H9 (cell line): ENCODE measurements around the gene APOBEC3H. TPM values are rescaled to one million over a fixed set of nuclear protein-coding genes. Genes with fewer than 3 reads are reported as not detected.
"Not testable (repeated sequence)": the region's sequence is repeated elsewhere in the genome, so short reads cannot be mapped to it uniquely, and the experiment has no call there.

Experiments used
- DNase-seq: peaks from one replicate; pipeline ENCODE4 v3.0.0-alpha.2; 2017
- H2AFZ ChIP-seq: one replicate; pipeline ENCODE4 v1.6.1; 2013; ENCODE audit warnings: mild to moderate bottlenecking, low read length, control low read depth, moderate library complexity
- H2AK5ac ChIP-seq: 2 replicates; pipeline ENCODE4 v1.6.1; 2013; ENCODE audit warnings: low read length, control low read depth, mixed read lengths; ENCODE audit not compliant: insufficient read length
- H2BK120ac ChIP-seq: one replicate; pipeline ENCODE4 v1.6.1; 2013; ENCODE audit warnings: low read depth, mild to moderate bottlenecking, low read length, control low read depth, inconsistent platforms; ENCODE audit not compliant: poor library complexity, severe bottlenecking
- H2BK12ac ChIP-seq: 2 replicates; pipeline ENCODE4 v1.6.1; 2013; ENCODE audit warnings: low read length, control low read depth, mixed read lengths, low read depth; ENCODE audit not compliant: insufficient read length
- H2BK15ac ChIP-seq: 2 replicates; pipeline ENCODE4 v1.6.1; 2013; ENCODE audit warnings: low read depth, low read length, control low read depth
- H2BK20ac ChIP-seq: one replicate; pipeline ENCODE4 v1.6.1; 2013; ENCODE audit warnings: low read depth, mild to moderate bottlenecking, low read length, control low read depth, inconsistent platforms; ENCODE audit not compliant: poor library complexity, severe bottlenecking
- H2BK5ac ChIP-seq: 2 replicates; pipeline ENCODE4 v1.6.1; 2013; ENCODE audit warnings: low read length, control low read depth, mixed read lengths; ENCODE audit not compliant: insufficient read length
- H3K14ac ChIP-seq: 2 replicates; pipeline ENCODE4 v1.6.1; 2013; ENCODE audit warnings: low read length, control low read depth; ENCODE audit not compliant: insufficient read depth
- H3K18ac ChIP-seq: 2 replicates; pipeline ENCODE4 v1.6.1; 2013; ENCODE audit warnings: low read depth, mild to moderate bottlenecking, mixed read lengths, low read length, control low read depth; ENCODE audit not compliant: insufficient read length
- H3K23ac ChIP-seq: 2 replicates; pipeline ENCODE4 v1.6.1; 2013; ENCODE audit warnings: low read length, control low read depth, mixed read lengths, low read depth; ENCODE audit not compliant: insufficient read length
- H3K23me2 ChIP-seq: 2 replicates; pipeline ENCODE4 v1.6.1; 2013; ENCODE audit warnings: low read depth, mild to moderate bottlenecking, mixed read lengths, low read length, control low read depth; ENCODE audit not compliant: insufficient read length, poor library complexity, severe bottlenecking
- H3K27ac ChIP-seq: 2 replicates; pipeline ENCODE4 v1.5.1; 2013; ENCODE audit warnings: low read length, control low read depth, mixed read lengths, low read depth; ENCODE audit not compliant: insufficient read length
- H3K27me3 ChIP-seq: 2 replicates; pipeline ENCODE4 v1.6.1; 2013; ENCODE audit warnings: low read length, control low read depth, inconsistent platforms; ENCODE audit not compliant: insufficient read depth
- H3K4ac ChIP-seq: 2 replicates; pipeline ENCODE4 v1.6.1; 2013; ENCODE audit warnings: low read depth, mild to moderate bottlenecking, control low read depth, inconsistent platforms, low read length, moderate library complexity
- H3K4me1 ChIP-seq: 2 replicates; pipeline ENCODE4 v1.6.1; 2013; ENCODE audit warnings: low read length, control low read depth, inconsistent platforms; ENCODE audit not compliant: insufficient read depth
- H3K4me2 ChIP-seq: 2 replicates; pipeline ENCODE4 v1.6.1; 2013; ENCODE audit warnings: low read length, control low read depth, mixed read lengths; ENCODE audit not compliant: insufficient read length, insufficient read depth
- H3K56ac ChIP-seq: 2 replicates; pipeline ENCODE4 v1.6.1; 2013; ENCODE audit warnings: low read depth, mild to moderate bottlenecking, mixed read lengths, low read length, control low read depth; ENCODE audit not compliant: insufficient read length
- H3K79me1 ChIP-seq: 2 replicates; pipeline ENCODE4 v1.6.1; 2013; ENCODE audit warnings: low read depth, mild to moderate bottlenecking, moderate library complexity, low read length, control low read depth, inconsistent platforms; ENCODE audit not compliant: insufficient read depth, poor library complexity, severe bottlenecking
- H3K79me2 ChIP-seq: 2 replicates; pipeline ENCODE4 v1.6.1; 2013; ENCODE audit warnings: low read length, control low read depth, inconsistent platforms; ENCODE audit not compliant: insufficient read depth
- H3K9ac ChIP-seq: 2 replicates; pipeline ENCODE4 v1.6.1; 2013; ENCODE audit warnings: low read length, control low read depth, mixed read lengths; ENCODE audit not compliant: insufficient read length; ENCODE audit errors: extremely low read depth
- H3K9me3 ChIP-seq: one replicate; pipeline ENCODE4 v1.6.1; 2013; ENCODE audit warnings: low read depth, low read length, inconsistent platforms; ENCODE audit not compliant: control insufficient read depth
- H3T11ph ChIP-seq: one replicate; pipeline ENCODE4 v1.6.1; 2013; ENCODE audit warnings: mild to moderate bottlenecking, low read length, control low read depth, inconsistent platforms
- H4K20me1 ChIP-seq: one replicate; pipeline ENCODE4 v1.6.1; 2013; ENCODE audit not compliant: control insufficient read depth, insufficient read length, insufficient read depth
- H4K5ac ChIP-seq: 2 replicates; pipeline ENCODE4 v1.6.1; 2013; ENCODE audit warnings: low read depth, mild to moderate bottlenecking, mixed read lengths, low read length, control low read depth; ENCODE audit not compliant: insufficient read length
- H4K8ac ChIP-seq: replicated peaks from 2 replicates; pipeline ENCODE4 v1.6.1; 2013; ENCODE audit warnings: low read length, control low read depth, mixed read lengths, low read depth; ENCODE audit not compliant: insufficient read length
- H4K91ac ChIP-seq: 2 replicates; pipeline ENCODE4 v1.6.1; 2013; ENCODE audit warnings: low read depth, mild to moderate bottlenecking, moderate library complexity, mixed read lengths, low read length, control low read depth; ENCODE audit not compliant: insufficient read length
- H3K27ac Mint-ChIP-seq, 3 experiments: 2 replicates in 2 of 3; 3 replicates in 1 of 3; pipeline ENCODE4 v1.8.0; 2020 to 2021; ENCODE audit warnings: mixed read lengths in 3 of 3, mild to moderate bottlenecking in 1 of 3, moderate library complexity in 1 of 3
- H3K27me3 Mint-ChIP-seq: 2 replicates; pipeline ENCODE4 v1.8.0; 2021; ENCODE audit warnings: low read depth, mild to moderate bottlenecking, moderate library complexity, mixed read lengths
- H3K36me3 Mint-ChIP-seq, 3 experiments: 2 replicates in 2 of 3; 3 replicates in 1 of 3; pipeline ENCODE4 v1.8.0; 2020 to 2021; ENCODE audit warnings: low read depth in 3 of 3, mixed read lengths in 3 of 3; ENCODE audit not compliant: insufficient read depth in 1 of 3
- H3K4me1 Mint-ChIP-seq, 2 experiments: 2 replicates each; pipeline ENCODE4 v1.8.0; 2020; ENCODE audit warnings: mixed read lengths in 2 of 2
- H3K4me3 Mint-ChIP-seq, 2 experiments: 2 replicates in 1 of 2; 3 replicates in 1 of 2; pipeline ENCODE4 v1.8.0; 2020 to 2021; ENCODE audit warnings: mild to moderate bottlenecking in 2 of 2, mixed read lengths in 2 of 2, moderate library complexity in 1 of 2
- H3K9me3 Mint-ChIP-seq, 2 experiments: 2 replicates in 1 of 2; 3 replicates in 1 of 2; pipeline ENCODE4 v1.8.0; 2020; ENCODE audit warnings: mild to moderate bottlenecking in 2 of 2, mixed read lengths in 2 of 2, moderate library complexity in 1 of 2
- WGBS: extraction: QIAGEN DNeasy Blood & Tissue Kit; methylation state at CpG from one replicate; pipeline ENCODE4 v1.1.7; 2013; ENCODE audit warnings: missing lambda C conversion rate, low lambda C conversion rate, mixed read lengths; ENCODE audit not compliant: insufficient read length; ENCODE audit errors: extremely low coverage; 5-methylcytosine and 5-hydroxymethylcytosine counted together
- total RNA-seq: library from RNA; stranded (reverse); gene quantifications from 2 replicates; pipeline ENCODE4 v1.2.1, GENCODE V29; 2021
- TF ChIP-seq, protein P1 (sequence below): fragments of 200-600 bp; sonication (generic); conservative IDR thresholded peaks from 3 replicates; pipeline ENCODE4 v1.8.0; 2021; ENCODE audit warnings: antibody characterized with exemption, mild to moderate bottlenecking

The APOBEC3H gene
- total RNA-seq, 1 experiment from 2014 or later = 0.48 TPM

DNA sequence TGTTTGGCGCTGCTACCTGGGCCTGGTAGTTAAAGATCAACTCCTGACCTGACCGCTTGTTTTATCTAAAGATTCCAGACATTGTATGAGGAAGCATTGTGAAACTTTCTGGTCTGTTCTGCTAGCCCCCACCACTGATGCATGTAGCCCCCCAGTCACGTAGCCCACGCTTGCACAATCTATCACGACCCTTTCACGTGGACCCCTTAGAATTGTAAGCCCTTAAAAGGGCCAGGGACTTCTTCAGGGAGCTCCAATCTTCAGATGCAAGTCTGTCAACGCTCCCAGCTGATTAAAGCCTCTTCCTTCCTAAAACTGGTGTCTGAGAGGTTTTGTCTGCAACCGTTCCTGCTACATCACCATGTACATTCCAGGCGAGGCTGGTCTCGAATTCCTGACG, 41.4 kb upstream of the APOBEC3H start:
- no peak overlapping the region for H2BK20ac ChIP-seq
- WGBS = no CpG with 5 or more reads among the region's 11 CpGs
- H3K14ac ChIP-seq = no peak overlapping the region
- no peak overlapping the region for H2BK12ac ChIP-seq
- H3K27ac Mint-ChIP-seq = no peak overlapping the region
- H3K27ac ChIP-seq = no peak overlapping the region
- H4K91ac ChIP-seq = no peak overlapping the region
- no peak overlapping the region for H3K56ac ChIP-seq
- H3K27me3 Mint-ChIP-seq = peaks cover 7% of the 10 kb centered on the region
- no peak overlapping the region for H3K23ac ChIP-seq
- H2BK5ac ChIP-seq = no peak overlapping the region
- no peak for DNase-seq
- H4K20me1 ChIP-seq = no peaks in the 10 kb centered on the region
- H3T11ph ChIP-seq = no peak overlapping the region
- H4K5ac ChIP-seq = no peak overlapping the region
- no peak overlapping the region for H2AFZ ChIP-seq
- H2BK120ac ChIP-seq = no peak overlapping the region
- H2BK15ac ChIP-seq = no peak overlapping the region
- H3K18ac ChIP-seq = no peak overlapping the region
- TF ChIP-seq, protein P1, sequence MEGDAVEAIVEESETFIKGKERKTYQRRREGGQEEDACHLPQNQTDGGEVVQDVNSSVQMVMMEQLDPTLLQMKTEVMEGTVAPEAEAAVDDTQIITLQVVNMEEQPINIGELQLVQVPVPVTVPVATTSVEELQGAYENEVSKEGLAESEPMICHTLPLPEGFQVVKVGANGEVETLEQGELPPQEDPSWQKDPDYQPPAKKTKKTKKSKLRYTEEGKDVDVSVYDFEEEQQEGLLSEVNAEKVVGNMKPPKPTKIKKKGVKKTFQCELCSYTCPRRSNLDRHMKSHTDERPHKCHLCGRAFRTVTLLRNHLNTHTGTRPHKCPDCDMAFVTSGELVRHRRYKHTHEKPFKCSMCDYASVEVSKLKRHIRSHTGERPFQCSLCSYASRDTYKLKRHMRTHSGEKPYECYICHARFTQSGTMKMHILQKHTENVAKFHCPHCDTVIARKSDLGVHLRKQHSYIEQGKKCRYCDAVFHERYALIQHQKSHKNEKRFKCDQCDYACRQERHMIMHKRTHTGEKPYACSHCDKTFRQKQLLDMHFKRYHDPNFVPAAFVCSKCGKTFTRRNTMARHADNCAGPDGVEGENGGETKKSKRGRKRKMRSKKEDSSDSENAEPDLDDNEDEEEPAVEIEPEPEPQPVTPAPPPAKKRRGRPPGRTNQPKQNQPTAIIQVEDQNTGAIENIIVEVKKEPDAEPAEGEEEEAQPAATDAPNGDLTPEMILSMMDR = no peak
- H3K4me1 Mint-ChIP-seq = peaks cover 14 to 23% of the 10 kb centered on the region in 2 experiments
- H3K4me3 Mint-ChIP-seq = no peak overlapping the region
- peaks cover 3 to 7% (median 3%) of the 10 kb centered on the region in 3 experiments; a peak in 5 of 7 replicates for H3K36me3 Mint-ChIP-seq
- peaks cover 3% of the 10 kb centered on the region; the same call in 1 of the 2 replicates for H3K4me1 ChIP-seq
- H3K79me1 ChIP-seq = no peaks in the 10 kb centered on the region
- no peak overlapping the region for H4K8ac ChIP-seq
- H2AK5ac ChIP-seq = no peak overlapping the region
- no peak overlapping the region for H3K4me2 ChIP-seq
- H3K9me3 Mint-ChIP-seq = peaks cover 2 to 8% of the 10 kb centered on the region in 2 experiments; a peak in 4 of 5 replicates
- no peaks in the 10 kb centered on the region for H3K23me2 ChIP-seq
- H3K27me3 ChIP-seq = no peaks in the 10 kb centered on the region
- H3K79me2 ChIP-seq = no peaks in the 10 kb centered on the region
- H3K4ac ChIP-seq = no peak overlapping the region
- H3K9me3 ChIP-seq = no peaks in the 10 kb centered on the region
- no peak overlapping the region for H3K9ac ChIP-seq

DNA sequence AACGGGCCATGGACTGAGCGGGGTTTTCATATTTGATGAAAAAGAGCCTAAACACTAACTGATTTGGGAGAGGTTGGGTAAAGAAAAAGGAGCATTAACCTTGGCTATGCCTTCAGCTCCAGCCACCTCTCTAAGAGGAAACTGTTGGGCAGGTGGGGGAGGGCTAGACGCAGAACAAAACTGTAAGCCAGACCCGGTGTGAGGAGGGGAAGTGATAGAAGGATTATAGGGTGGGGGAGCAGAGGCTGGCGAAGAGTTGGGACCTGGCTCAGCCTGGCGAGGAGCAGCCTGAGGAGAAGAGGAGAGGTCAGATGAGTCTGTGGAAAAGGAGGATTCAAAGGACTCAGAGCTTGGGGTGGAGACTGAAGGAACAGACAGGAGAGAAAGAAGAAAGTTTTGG, 35.8 kb upstream of the APOBEC3H start:
- not testable (repeated sequence) for H2BK20ac ChIP-seq, H4K5ac ChIP-seq, H3K4me1 ChIP-seq, H3K23ac ChIP-seq, H3K14ac ChIP-seq, H3K4me2 ChIP-seq, H3K18ac ChIP-seq, H3K27me3 ChIP-seq, H3K4me1 Mint-ChIP-seq, H3K36me3 Mint-ChIP-seq, H2BK15ac ChIP-seq, H4K91ac ChIP-seq, H3K79me2 ChIP-seq, H2BK120ac ChIP-seq, H2BK12ac ChIP-seq, H3K79me1 ChIP-seq, H3K4ac ChIP-seq, H3K4me3 Mint-ChIP-seq, H3K27ac Mint-ChIP-seq, H3T11ph ChIP-seq, H3K9me3 ChIP-seq, H3K9ac ChIP-seq, H2AFZ ChIP-seq, DNase-seq, H2BK5ac ChIP-seq, H3K27me3 Mint-ChIP-seq, H3K9me3 Mint-ChIP-seq, H3K23me2 ChIP-seq, H3K56ac ChIP-seq, H4K8ac ChIP-seq, H4K20me1 ChIP-seq, H3K27ac ChIP-seq, H2AK5ac ChIP-seq
- no CpG with 5 or more reads among the region's 6 CpGs for WGBS
